VCaP (cell line): Measurements from ENCODE around the gene BCKDHB.

Experiments
- H3K27ac ChIP-seq: fragments of 450-650 bp; 2 replicates; pipeline ENCODE4 v1.5.1; 2017
- TF ChIP-seq, protein P1 (sequence below): fragments of 450-650 bp; conservative IDR thresholded peaks from 2 replicates; pipeline ENCODE4 v1.5.1; 2017; ENCODE audit warnings: mild to moderate bottlenecking, moderate library complexity

Gene BCKDHB

DNA sequence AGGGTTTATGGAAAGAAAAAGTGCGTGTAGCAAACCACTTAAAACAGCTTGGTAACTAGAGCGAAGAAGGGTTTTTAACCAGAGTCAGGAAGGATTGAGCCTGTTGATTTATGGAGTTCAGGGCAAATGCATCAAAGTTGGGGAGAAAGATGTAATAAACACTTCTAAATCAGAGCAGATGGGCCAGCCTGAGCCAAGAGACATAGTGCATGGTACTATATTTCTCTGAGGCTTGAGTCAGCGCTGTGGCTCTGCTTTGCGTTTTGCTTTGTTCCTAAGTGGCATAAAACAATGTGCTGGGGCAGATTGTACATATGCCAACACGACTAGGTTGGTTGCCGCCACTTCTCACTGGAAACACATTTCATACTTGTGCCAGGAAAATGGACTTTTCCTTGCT, 111.3 kb downstream of the BCKDHB start:
- no peak overlapping the region for H3K27ac ChIP-seq
- TF ChIP-seq, protein P1, sequence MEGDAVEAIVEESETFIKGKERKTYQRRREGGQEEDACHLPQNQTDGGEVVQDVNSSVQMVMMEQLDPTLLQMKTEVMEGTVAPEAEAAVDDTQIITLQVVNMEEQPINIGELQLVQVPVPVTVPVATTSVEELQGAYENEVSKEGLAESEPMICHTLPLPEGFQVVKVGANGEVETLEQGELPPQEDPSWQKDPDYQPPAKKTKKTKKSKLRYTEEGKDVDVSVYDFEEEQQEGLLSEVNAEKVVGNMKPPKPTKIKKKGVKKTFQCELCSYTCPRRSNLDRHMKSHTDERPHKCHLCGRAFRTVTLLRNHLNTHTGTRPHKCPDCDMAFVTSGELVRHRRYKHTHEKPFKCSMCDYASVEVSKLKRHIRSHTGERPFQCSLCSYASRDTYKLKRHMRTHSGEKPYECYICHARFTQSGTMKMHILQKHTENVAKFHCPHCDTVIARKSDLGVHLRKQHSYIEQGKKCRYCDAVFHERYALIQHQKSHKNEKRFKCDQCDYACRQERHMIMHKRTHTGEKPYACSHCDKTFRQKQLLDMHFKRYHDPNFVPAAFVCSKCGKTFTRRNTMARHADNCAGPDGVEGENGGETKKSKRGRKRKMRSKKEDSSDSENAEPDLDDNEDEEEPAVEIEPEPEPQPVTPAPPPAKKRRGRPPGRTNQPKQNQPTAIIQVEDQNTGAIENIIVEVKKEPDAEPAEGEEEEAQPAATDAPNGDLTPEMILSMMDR, result no peak

DNA sequence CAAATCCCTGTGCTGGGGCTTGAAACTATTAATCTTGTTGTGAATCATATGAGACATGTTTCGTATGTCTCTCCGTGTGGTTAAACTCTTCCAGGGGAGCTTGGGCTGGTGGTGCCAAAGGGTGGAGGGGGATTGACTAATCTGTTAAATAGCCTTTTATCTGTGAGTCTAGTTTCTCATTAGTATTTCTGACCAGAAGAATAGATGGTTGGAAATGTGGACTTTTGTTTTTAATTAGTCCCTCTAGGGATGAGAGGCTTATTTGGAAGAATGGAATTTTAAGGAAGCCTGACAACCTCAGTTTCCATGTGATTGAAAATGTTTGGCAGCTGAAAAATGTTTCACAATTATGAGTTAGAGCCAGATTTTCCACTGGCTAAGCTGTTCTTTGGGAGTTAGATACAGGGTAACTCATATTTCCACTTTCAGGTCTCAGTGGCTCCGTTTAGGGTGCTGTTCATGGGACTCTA, 117.3 kb downstream of the BCKDHB start:
- H3K27ac ChIP-seq, result no peak overlapping the region

DNA sequence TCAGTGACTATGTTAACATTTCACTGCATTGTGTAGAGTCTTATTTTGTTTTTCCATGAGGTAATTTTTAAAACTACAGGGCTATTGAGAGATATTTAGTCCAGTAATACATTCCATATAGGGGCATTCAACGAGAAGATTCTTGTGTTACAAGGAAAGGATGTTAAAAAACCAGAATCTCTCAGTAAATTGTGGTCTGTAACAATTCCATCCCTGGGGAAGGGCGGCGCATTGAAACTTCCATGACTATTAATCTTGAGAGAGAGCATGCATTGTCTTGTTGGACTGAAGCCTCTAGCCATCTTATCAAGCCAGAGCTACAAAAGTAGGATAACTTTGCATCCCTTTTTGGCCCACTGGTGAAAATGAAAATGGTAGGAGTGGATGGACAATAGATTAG, 119.7 kb downstream of the BCKDHB start:
- TF ChIP-seq, protein P1, result no peak

More for the DNA sequence above, 117.3 kb downstream of the BCKDHB start:
- TF ChIP-seq, protein P1, result no peak

DNA sequence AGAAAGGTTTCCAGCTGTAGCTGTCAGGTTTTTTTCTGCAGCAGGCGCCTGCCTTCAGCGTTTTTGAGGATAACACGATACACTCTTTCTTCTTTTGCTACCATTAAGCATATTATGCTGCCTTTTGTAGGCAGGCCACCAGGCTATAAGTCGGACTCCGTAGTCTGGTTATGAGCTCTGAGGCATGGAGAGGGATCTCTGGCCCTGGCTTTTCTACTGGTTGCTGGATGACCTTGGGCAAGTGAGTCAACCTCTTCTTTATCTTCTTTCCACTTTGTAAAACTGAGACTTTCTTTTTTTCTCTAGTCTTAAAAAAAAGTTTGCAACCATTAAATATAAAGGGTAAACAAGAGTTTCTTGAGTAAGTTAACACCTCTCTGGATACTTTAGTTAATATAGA, 120.2 kb downstream of the BCKDHB start:
- TF ChIP-seq, protein P1, result no peak

More for the DNA sequence above, 119.7 kb downstream of the BCKDHB start:
- H3K27ac ChIP-seq, result no peak overlapping the region

DNA sequence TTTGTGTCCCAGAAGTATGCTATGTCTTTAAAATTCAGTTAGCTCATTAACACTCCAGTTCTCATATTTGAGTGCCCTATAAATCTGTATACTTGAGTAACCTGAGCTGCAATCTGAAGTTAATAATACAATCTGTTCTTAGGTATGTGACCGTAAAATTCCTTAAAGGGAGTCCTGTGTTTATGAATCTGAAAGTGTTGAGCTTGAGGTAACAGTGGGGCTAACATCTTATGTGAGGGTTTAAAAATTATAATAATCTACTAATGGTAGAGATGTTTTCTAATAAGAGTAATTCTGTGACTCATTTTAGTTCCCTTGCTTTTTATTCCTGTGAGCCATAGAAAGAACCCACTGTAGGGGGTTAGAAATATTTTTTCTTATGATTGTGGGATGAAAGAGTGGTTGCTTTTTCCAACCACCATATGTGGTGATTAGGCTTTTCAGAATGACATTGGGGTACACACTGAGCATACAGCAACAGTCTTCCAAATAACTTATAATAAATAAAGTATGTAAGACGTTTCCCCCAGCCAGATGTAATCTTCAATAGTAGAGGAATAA, 121.2 kb downstream of the BCKDHB start:
- TF ChIP-seq, protein P1, result no peak
- H3K27ac ChIP-seq, result no peak overlapping the region

More for the DNA sequence above, 120.2 kb downstream of the BCKDHB start:
- H3K27ac ChIP-seq, result no peak overlapping the region

DNA sequence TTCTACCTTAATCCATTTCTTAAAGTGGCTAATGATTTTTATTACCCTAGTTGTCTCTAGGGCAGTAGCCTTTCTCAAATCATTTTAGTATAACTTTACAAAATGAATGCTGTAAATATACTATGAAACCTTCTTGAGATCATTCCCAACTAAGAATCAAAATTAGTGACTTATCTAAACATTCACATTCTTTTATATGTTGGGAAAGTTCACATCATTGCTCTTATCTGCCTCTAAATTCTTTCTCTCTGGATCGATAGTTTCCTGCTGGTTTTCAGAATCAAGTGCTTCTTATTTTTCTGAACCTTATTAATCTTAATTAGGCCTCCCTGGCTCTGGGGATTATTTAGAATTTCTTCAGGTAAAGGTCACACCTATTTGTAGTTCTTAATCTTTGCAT, 126.8 kb downstream of the BCKDHB start:
- H3K27ac ChIP-seq, result no peak overlapping the region
- TF ChIP-seq, protein P1, result no peak

DNA sequence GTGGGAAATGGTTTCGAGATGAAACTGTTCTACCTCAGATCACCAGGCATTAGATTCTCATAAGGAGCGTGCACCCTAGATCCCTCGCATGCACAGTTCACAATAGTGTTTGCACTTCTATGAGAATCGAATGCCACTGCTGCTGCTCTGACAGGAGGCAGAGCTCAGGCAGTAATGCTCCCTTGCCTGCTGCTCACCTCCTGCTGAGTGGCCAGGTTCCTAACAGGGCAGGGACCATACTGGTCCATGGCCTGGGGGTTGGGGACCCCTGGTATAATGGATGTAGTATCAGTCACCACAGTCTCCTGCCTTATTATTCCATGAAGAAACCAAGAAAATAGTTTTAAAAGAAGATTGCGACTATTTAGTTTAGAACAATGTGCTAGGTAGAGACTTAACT, 127.5 kb downstream of the BCKDHB start:
- H3K27ac ChIP-seq, result no peak overlapping the region
- TF ChIP-seq, protein P1, result no peak
